Neural progenitor cell (in vitro differentiated cells): Measurements from ENCODE around the gene VWA8. TPM values are rescaled to one million over a fixed set of nuclear protein-coding genes. Genes with fewer than 3 reads are reported as not detected.

ENCODE experiments used
- DNase-seq: peaks from one replicate; pipeline ENCODE4 v3.0.0-alpha.2; 2016; ENCODE audit warnings: low spot score
- H2AFZ ChIP-seq: fragments of 200-600 bp; sonication (generic); replicated peaks from 2 replicates; pipeline ENCODE4 v1.6.1; 2016; ENCODE audit warnings: antibody characterized with exemption
- H3F3A ChIP-seq: fragments of 200-600 bp; sonication (generic); 2 replicates; pipeline ENCODE4 v1.6.1; 2016; ENCODE audit warnings: antibody characterized with exemption, low read depth
- H3K27ac ChIP-seq: fragments of 200-600 bp; sonication (generic); 2 replicates; pipeline ENCODE4 v1.5.1; 2016; ENCODE audit warnings: mild to moderate bottlenecking
- H3K27me3 ChIP-seq: fragments of 200-600 bp; sonication (generic); 2 replicates; pipeline ENCODE4 v1.6.1; 2016; ENCODE audit warnings: mild to moderate bottlenecking, moderate library complexity
- H3K36me3 ChIP-seq: fragments of 200-600 bp; sonication (generic); 2 replicates; pipeline ENCODE4 v1.5.1; 2016
- H3K4me1 ChIP-seq: fragments of 200-600 bp; sonication (generic); 2 replicates; pipeline ENCODE4 v1.6.1; 2016; ENCODE audit warnings: mixed run types
- H3K4me2 ChIP-seq: fragments of 200-600 bp; sonication (generic); 2 replicates; pipeline ENCODE4 v1.6.1; 2016
- H3K4me3 ChIP-seq: fragments of 200-600 bp; sonication (generic); 2 replicates; pipeline ENCODE4 v1.5.1; 2016
- H3K79me2 ChIP-seq: fragments of 200-600 bp; sonication (generic); 2 replicates; pipeline ENCODE4 v1.6.1; 2016; ENCODE audit warnings: low read depth
- H3K9ac ChIP-seq: fragments of 200-600 bp; sonication (generic); 2 replicates; pipeline ENCODE4 v1.6.1; 2016
- H3K9me3 ChIP-seq: fragments of 200-600 bp; sonication (generic); 2 replicates; pipeline ENCODE4 v1.5.1; 2016; ENCODE audit warnings: low read depth
- H4K20me1 ChIP-seq: fragments of 200-600 bp; sonication (generic); 2 replicates; pipeline ENCODE4 v1.6.1; 2016; ENCODE audit warnings: low read depth
- H3K27ac Mint-ChIP-seq: 3 replicates; pipeline ENCODE4 v1.8.0; 2021; ENCODE audit warnings: mixed read lengths
- H3K27me3 Mint-ChIP-seq: 2 replicates; pipeline ENCODE4 v1.8.0; 2022; ENCODE audit warnings: low read depth, mild to moderate bottlenecking, inconsistent platforms, moderate library complexity, mixed read lengths; ENCODE audit not compliant: insufficient read depth
- H3K36me3 Mint-ChIP-seq: 3 replicates; pipeline ENCODE4 v1.8.0; 2021; ENCODE audit warnings: mixed read lengths
- H3K4me1 Mint-ChIP-seq: 3 replicates; pipeline ENCODE4 v1.8.0; 2021; ENCODE audit warnings: mixed read lengths
- H3K4me3 Mint-ChIP-seq: 3 replicates; pipeline ENCODE4 v1.8.0; 2021; ENCODE audit warnings: mild to moderate bottlenecking, moderate library complexity, mixed read lengths
- H3K9me3 Mint-ChIP-seq: 3 replicates; pipeline ENCODE4 v1.8.0; 2020; ENCODE audit warnings: mixed read lengths
- EZH2 ChIP-seq: fragments of 200-600 bp; sonication (generic); IDR thresholded peaks from 2 replicates; pipeline ENCODE4 v1.6.1; 2017; ENCODE audit warnings: antibody characterized with exemption, mild to moderate bottlenecking, moderate library complexity
- EZH2phosphoT487 ChIP-seq: fragments of 200-600 bp; sonication (generic); IDR thresholded peaks from 2 replicates; pipeline ENCODE4 v1.6.1; 2017; ENCODE audit warnings: antibody characterized with exemption
- total RNA-seq: library from RNA; depleted of rRNA; stranded (reverse); fragments of >200 nt; gene quantifications from 2 replicates; pipeline ENCODE4 v1.2.3, GENCODE V29; 2015; ENCODE audit warnings: low replicate concordance
- TF ChIP-seq, protein P1 (sequence below): fragments of 200-600 bp; sonication (generic); IDR thresholded peaks from 2 replicates; pipeline ENCODE4 v1.5.1; 2017; ENCODE audit warnings: antibody characterized with exemption, mild to moderate bottlenecking

Gene VWA8
- total RNA-seq, 1 donor from 2014 or later, result 12.6 TPM

DNA sequence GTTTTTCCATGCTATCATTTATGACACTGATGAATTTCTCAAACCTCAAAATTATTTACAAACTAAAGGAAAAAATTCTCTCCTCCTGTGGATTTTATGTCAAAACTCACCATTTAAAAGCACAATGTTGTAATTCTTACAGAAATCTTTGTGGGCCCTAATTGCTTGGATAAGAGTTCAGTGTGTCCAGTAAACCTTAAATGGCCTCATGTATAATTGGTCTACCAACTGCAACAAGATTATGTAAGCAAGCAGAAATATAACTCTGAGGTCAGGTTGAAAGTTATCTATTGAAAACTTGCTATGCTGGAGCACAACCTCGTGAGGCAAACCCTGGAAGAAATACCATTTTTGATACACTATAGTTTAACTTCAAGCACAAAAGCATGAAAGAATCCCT, 22.0 kb downstream of the VWA8 start:
- H3K36me3 Mint-ChIP-seq, result peaks cover 2% of the 10 kb centered on the region

DNA sequence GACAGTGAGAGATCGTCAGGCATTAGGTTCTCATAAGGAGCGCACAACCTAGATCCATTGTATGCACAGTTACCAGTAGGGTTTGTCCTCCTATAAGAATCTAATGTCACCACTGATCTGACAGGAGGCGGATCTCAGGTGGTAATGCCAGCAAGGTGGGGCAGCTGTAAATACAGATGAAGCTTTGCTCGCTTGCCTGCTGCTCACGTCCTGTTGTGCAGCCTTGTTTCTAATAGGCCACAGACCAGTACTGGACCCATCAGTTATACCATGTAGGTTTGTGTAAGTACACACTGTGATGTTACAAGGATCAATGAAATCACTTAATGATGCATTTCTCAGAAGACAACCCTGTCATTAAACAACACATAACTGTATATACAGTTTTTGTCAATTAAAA, 23.5 kb downstream of the VWA8 start:
- H3K4me1 Mint-ChIP-seq, result peaks cover 11% of the 10 kb centered on the region

More for the DNA sequence above, 22.0 kb downstream of the VWA8 start:
- H3K27ac Mint-ChIP-seq, result no peak overlapping the region
- H3F3A ChIP-seq, result peaks cover 8% of the 10 kb centered on the region
- no peak overlapping the region for H3K4me2 ChIP-seq
- H3K4me1 ChIP-seq, result no peaks in the 10 kb centered on the region
- H4K20me1 ChIP-seq, result no peaks in the 10 kb centered on the region
- H3K27me3 ChIP-seq, result no peaks in the 10 kb centered on the region
- peaks cover 11% of the 10 kb centered on the region for H3K79me2 ChIP-seq
- no peak overlapping the region for H3K9ac ChIP-seq
- no peak for DNase-seq
- no peak overlapping the region for H2AFZ ChIP-seq
- TF ChIP-seq, protein P1, sequence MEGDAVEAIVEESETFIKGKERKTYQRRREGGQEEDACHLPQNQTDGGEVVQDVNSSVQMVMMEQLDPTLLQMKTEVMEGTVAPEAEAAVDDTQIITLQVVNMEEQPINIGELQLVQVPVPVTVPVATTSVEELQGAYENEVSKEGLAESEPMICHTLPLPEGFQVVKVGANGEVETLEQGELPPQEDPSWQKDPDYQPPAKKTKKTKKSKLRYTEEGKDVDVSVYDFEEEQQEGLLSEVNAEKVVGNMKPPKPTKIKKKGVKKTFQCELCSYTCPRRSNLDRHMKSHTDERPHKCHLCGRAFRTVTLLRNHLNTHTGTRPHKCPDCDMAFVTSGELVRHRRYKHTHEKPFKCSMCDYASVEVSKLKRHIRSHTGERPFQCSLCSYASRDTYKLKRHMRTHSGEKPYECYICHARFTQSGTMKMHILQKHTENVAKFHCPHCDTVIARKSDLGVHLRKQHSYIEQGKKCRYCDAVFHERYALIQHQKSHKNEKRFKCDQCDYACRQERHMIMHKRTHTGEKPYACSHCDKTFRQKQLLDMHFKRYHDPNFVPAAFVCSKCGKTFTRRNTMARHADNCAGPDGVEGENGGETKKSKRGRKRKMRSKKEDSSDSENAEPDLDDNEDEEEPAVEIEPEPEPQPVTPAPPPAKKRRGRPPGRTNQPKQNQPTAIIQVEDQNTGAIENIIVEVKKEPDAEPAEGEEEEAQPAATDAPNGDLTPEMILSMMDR, result no peak
- TF ChIP-seq EZH2 (no peak), EZH2phosphoT487 (no peak)
- H3K36me3 ChIP-seq, result no peaks in the 10 kb centered on the region
- no peaks in the 10 kb centered on the region for H3K9me3 ChIP-seq
- no peak overlapping the region for H3K4me3 Mint-ChIP-seq
- no peak overlapping the region for H3K27ac ChIP-seq
- no peak overlapping the region for H3K4me3 ChIP-seq
- no peaks in the 10 kb centered on the region for H3K9me3 Mint-ChIP-seq
- peaks cover 15% of the 10 kb centered on the region for H3K4me1 Mint-ChIP-seq
- H3K27me3 Mint-ChIP-seq, result no peaks in the 10 kb centered on the region

DNA sequence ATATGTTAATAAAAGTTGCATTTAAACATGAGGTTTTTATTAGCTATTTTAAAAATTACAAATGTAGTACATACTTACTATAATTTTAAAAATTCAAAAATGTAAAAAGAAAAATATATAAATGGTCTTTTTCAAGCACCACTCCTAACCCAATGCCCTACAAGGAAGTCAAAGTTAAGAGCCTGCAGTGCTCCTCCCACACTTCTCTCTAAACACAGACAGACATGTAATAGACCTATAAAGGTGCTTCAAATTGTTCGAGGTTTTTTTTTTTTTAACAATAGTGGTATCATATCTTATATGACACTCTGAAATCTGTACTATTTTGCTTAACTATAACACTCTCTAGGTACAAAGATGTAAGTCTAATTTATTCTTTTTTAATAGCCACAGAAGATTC, 25.4 kb downstream of the VWA8 start:
- Histone ChIP-seq H2AFZ (no peak overlapping the region), H3K9ac (no peak overlapping the region), H3K36me3 (no peaks in the 10 kb centered on the region), H3K4me2 (no peak overlapping the region), H3K4me3 (no peak overlapping the region), H4K20me1 (no peaks in the 10 kb centered on the region), H3K9me3 (no peaks in the 10 kb centered on the region), H3F3A (no peaks in the 10 kb centered on the region), H3K27ac (no peak overlapping the region), H3K4me1 (no peaks in the 10 kb centered on the region), H3K27me3 (no peaks in the 10 kb centered on the region), H3K79me2 (peaks cover 4% of the 10 kb centered on the region)
- Mint-ChIP-seq H3K4me1 (peaks cover 11% of the 10 kb centered on the region), H3K9me3 (peaks cover 6% of the 10 kb centered on the region), H3K36me3 (peaks cover 4% of the 10 kb centered on the region), H3K27ac (no peak overlapping the region), H3K4me3 (no peak overlapping the region), H3K27me3 (no peaks in the 10 kb centered on the region)
- no peak for TF ChIP-seq EZH2
- TF ChIP-seq, protein P1, result no peak
- TF ChIP-seq EZH2phosphoT487, result no peak
- DNase-seq, result no peak

More for the DNA sequence above, 23.5 kb downstream of the VWA8 start:
- Histone ChIP-seq H3K36me3 (no peaks in the 10 kb centered on the region), H3K4me1 (no peaks in the 10 kb centered on the region), H3K4me3 (no peak overlapping the region), H3K27me3 (no peaks in the 10 kb centered on the region), H3F3A (peaks cover under 1% of the 10 kb centered on the region), H3K9me3 (no peaks in the 10 kb centered on the region), H4K20me1 (no peaks in the 10 kb centered on the region), H3K79me2 (peaks cover 11% of the 10 kb centered on the region), H3K9ac (no peak overlapping the region), H3K27ac (no peak overlapping the region), H3K4me2 (no peak overlapping the region), H2AFZ (no peak overlapping the region)
- Mint-ChIP-seq H3K27ac (no peak overlapping the region), H3K36me3 (peaks cover 2% of the 10 kb centered on the region), H3K27me3 (no peaks in the 10 kb centered on the region), H3K4me3 (no peak overlapping the region), H3K9me3 (peaks cover 4% of the 10 kb centered on the region)
- no peak for DNase-seq
- no peak for TF ChIP-seq EZH2phosphoT487
- TF ChIP-seq, protein P1, result no peak
- TF ChIP-seq EZH2, result no peak
